ENCODE data around the gene WSCD2. TPM values are rescaled to one million over a fixed set of nuclear protein-coding genes. Genes with fewer than 3 reads are reported as not detected.

Gene WSCD2
- total RNA-seq, 1 experiment from 2014 or later = not detected

DNA sequence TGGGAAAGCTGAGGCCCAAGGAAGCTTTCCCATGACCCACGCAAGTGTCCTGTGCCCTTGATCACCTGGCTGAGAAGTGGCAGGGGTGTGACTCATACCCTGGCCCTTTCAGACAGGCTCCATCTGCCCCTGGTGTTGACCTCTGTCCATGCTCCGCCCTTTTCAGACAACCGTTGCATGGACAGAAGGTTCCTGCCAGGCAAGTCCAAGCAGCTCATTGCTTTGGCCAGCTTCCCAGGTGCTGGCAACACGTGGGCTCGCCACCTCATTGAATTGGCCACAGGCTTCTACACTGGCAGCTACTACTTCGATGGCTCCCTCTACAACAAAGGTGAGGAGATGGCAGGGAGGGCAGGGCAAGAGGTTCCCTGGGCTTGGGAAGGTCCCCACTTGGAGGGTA, 103.5 kb downstream of the WSCD2 start:
- DNase-seq (ENCODE audit: low read depth) = peak; percentile 10

DNA sequence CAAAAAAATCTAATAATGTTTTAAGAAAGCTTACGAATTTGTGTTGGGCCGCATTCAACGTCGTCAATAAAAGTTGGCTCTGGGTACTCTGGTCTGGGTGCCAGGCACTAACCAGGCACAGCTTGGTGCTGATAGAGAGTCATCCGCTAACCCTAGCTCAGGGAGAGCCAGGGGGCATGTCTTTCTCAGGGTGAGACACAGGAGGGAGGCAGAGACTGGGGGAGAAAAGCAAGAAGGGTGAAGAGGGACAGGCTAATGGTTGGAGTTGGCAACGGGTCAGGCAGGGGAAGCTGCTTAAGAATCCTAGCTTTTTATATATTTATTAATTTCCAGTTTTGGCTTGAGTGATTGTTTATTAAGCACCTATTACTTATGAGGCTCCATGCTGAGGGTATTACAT, 105.1 kb downstream of the WSCD2 start:
- DNase-seq (ENCODE audit: low read depth) = peak; percentile 16

DNA sequence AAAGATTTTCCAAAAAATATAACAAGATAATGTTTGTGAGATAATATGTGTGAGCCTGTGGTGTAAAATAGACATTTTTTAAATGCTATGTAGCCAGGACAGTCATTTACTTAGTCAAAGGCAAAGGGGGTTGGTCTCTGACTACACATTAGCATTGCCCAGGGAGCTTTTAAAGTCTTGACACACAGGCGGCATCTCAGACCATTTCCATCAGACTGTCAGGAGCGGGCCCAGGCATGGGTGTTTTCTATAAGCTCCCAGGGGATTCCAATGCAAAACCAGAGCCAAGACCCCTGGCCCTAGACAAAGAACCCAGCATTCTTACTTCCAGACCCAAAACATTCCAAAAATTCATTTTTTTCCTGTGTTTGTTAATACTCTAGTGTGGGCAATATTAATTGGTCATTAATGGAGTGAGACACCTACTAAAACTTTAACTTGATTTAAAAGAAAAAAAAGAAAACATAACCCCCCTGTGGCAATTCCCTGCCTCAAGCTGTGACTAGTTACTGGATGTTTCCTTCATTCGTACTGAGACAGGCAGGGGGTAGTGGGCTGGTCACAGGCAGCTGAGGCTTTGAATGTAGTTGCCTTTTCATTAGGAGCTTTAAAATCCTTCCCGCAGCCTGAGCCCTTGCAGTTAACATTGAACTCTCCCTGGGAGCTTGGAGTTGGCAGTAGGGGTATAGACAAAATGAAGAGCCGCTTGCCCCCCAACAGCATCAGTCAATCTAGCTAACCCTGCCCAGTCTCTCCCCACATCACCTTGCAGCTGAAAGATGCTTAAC, 106.3 kb downstream of the WSCD2 start:
- DNase-seq (ENCODE audit: low read depth) = no peak

DNA sequence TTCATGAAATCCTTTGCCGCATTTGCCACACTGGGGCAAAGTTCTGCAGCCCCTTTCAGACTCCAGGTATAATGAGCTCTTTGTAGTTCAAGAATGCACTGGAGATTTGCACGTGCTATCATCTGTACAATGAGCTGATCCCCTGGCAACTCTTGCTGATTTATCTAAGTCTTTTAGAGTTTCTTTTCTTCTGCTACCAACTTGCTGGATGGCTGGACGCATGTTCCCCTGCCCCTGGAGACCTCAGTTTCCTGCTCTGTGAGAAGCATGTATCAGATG, 106.8 kb downstream of the WSCD2 start:
- no peak for DNase-seq (ENCODE audit: low read depth)

DNA sequence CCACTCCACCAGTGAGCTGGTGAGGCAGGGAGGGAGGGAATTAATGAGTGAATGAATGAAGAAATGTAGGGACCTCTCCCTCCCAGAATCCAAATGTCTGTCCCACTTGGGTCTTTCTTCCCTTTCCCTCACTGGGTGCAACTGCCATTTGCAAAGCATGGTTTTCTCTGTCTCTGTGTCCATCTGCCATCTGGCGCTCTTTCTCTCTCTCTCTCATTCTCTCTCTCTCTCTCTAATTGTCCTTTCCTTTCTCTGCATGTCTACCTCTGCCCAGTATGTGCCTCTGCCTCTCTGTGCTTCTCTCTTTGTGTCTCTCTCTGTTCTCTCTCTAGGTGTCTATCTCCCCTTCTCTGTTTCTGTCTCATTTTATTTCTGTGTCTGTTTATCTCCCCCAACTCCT, 107.3 kb downstream of the WSCD2 start:
- DNase-seq (ENCODE audit: low read depth) = no peak

DNA sequence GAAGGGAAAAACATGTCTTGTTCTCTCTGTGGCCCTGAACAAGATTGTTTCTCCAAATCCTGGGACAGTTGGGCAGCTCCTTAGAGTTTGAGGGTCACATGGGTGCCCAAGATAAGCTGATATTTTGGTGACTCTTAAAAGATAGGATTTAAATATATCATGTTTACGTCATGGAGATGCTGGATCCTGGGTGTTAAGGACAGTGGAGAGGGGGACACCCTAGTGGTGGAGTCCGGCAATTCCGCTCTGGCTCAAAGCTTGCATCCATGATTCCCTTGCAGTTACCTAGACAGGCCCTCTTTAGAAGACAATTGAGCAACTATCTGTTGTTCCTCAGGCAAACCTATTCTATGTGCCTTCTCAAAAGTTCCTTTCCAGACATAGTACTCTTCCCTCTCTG, 108.2 kb downstream of the WSCD2 start:
- DNase-seq (ENCODE audit: low read depth) = no peak

DNA sequence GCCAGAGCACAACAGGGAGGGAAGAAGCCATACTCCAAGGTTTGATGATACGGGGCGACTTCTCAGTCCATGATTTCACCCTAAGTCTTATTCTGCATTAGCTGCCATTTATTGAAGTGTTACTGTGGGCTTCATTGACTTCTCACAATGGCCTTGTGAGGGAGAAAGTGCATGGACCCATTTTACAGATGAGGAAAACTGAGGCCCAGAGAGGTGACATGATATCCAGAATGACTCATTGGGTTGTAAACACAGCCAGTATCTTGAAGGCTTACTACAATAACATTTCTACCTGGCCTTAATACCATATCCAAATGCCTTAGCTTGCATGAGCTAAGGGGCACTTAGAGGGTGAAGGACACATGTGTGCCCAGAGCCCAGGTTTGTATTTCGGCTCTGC, 109.4 kb downstream of the WSCD2 start:
- no peak for DNase-seq (ENCODE audit: low read depth)

DNA sequence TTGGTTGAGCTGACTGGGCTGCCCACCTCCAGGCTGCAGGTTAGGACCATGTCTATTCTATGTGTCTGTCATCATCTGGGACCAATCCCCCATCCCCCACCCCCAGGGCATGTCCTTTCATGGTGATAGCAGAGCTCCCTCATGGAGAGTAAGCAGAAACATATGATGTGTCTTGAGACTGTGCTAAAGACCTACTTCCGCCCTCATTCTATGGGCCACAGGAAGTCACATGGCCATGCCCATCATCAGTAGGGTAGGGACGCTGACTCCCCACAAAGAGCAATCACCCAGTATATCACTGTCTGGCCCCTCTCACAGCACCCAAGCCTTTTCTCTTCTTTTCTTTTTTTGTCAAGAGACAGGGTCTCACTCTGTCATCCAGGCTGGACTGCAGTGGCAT, 110.3 kb downstream of the WSCD2 start:
- no peak for DNase-seq (ENCODE audit: low read depth)

DNA sequence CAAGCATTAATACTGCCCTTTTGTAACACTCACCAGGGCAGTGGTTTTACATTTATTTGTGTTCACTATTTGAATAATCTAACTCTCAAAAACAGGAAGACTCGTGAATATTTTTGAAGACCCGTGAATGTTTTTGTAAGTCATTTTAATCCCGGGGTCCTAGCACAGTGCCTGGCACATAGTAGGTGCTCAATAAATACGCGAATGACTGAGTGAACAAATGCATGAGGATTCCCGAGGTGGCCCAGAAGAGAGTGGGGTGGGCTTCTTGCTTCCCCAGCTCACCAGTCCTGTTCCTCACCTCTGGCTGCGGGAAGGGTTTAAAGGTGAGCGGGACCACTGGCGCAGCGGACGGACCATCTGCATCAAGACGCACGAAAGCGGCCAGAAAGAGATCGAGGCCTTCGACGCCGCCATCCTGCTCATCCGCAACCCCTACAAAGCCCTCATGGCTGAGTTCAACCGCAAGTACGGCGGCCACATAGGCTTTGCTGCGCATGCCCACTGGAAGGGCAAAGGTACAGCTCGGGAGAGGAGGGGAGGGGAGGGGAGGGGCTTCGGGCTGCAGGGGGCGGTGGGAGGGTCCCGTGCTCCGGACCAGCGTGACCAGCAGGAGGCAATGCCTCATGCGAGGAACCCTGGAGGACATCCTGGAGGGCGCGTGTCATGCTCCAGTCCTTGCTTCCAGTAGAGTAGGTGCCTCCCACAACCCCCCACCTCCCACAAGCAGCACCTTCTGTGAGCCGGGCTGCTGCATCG, 111.1 kb downstream of the WSCD2 start:
- DNase-seq (ENCODE audit: low read depth) = no peak

DNA sequence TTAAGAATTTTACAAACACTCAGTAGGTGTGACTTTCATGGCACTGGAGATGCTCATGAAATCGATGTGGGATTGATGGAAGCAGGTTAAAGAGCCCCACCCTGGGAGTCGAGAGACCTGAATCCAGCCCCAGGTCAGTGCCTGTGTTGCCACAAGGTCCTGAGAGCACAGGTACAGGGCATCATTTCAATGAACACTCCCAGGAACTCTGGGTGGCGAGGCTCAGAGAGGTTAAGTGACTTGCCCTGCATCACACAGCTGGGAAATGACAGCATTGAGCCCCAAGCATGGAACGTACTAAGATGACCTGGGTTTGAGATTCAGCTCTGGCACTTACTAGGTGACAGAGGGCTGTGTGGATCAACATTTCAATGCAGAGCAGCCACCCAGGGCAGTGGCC, 111.8 kb downstream of the WSCD2 start:
- DNase-seq (ENCODE audit: low read depth) = no peak

DNA sequence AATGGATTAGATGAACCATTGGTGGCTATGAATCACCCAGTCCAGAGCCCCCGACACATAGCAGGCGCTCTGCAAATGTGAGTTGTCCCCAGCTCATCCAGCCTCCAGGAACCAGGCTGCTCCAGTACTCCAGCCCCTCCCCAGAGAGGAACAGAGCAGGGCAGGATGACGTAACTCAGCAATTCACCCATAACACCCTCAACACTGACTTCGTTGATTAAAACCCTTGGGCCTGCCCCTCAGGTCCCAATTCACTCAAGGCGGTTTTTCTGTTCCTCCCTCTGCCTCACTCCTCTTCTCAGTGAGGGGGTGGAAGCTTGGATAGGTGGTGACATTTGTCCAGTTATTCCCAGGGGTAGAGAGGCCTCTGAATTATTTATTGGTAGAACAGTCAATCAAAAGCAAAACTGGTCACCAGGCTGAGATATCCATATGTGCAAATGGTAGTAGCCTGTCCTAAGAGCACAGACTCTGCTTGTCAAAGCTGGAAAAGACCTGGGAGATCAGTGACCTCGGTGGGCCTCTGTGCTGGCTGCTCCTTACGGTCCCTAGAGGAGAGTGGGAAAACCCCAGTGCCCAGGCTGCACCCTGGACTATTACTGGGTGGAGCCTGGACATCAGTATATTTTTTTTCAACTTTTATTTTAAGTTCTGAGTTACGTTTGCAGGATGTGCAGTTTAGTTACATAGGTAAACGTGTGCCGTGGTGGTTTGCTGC, 113.1 kb downstream of the WSCD2 start:
- peak; percentile 8 for DNase-seq (ENCODE audit: low read depth)

DNA sequence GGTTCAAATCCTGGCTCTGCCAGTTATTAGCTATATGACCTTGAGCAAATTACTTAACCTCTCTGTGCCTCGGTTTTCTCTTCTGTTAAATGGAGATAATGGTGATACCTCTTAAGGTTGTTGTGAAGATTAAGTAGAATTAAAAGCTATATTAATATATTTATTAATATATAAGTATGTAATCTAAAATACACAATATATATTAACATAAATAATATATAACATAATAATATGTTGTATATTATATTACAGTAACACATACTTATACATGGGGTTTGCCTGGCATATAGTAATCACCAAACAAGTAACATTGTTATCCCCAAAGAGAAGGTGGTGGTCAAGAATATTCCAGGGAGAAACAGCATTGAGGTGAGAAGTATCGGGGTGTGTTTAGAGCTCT, 118.0 kb downstream of the WSCD2 start:
- DNase-seq (ENCODE audit: low read depth) = no peak

DNA sequence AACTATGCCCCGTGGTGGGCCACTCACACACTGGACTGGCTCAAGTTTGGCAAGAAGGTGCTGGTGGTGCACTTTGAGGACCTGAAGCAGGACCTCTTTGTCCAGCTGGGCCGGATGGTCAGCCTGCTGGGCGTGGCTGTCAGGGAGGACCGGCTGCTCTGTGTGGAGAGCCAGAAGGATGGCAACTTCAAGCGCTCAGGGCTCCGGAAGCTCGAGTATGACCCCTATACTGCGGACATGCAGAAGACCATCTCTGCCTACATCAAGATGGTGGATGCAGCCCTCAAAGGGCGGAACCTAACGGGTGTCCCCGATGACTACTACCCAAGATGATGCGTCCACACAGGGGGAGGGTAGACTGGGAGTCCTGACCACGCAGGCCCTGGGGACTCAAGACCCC, 118.9 kb downstream of the WSCD2 start:
- no peak for DNase-seq (ENCODE audit: low read depth)

DNA sequence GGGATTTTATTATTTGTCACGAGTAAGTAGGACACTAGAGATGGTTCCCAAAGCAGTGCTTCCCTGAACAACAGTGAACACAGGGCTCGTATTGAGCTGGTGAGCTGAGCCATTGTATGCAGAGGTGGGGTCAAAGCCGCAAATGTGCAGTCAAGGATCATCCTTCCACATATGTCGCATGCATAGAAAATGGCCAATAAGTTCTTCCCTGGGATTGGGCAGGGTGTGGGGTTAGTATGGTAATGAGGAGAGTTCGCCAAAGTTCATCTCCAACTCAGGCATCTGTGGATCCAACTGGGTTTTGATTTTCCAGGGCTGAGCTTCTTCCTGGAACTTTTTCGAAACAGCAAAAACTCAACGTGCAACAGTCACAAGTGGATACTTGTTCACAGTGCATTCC, 123.4 kb downstream of the WSCD2 start:
- no peak for DNase-seq (ENCODE audit: low read depth)

DNA sequence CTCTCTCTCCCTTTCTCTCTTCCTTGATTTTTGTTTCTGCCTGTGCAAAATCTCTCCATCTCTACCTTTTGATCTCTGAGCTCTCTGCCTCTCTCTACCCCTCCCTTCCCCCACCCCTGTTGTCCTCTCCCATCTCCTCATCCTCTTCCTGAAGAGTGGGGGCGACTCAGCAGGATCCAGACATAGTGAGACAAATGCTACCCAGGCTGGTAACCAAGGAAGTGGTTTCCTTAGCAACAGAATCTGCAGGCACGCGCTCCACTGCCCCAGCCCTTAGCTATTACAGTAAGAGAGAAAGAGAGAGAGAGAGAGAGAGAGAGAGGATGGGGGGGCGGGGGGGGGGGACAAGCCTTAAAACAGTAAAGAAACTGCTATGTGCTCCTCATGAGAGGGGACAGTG, 124.5 kb downstream of the WSCD2 start:
- no peak for DNase-seq (ENCODE audit: low read depth)

DNA sequence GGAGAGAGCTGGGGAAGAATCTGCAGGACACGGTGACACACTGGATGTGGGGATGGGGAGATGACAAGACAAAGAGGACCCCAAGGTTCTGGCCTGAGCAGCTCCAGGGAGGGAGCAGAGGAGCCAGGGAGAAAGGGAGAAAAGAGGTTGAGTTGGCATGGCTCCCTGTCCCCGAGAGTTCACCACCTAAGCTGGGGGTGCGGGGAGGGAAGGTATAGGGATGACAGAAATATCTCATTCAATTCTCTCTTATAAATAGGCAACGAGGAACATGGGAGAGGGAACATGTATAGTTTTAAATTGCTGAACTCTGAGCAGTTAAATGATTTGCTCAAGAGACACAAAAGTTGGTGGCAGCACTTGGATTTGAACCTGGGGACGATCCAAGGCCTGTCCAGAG, 124.9 kb downstream of the WSCD2 start:
- no peak for DNase-seq (ENCODE audit: low read depth)

DNA sequence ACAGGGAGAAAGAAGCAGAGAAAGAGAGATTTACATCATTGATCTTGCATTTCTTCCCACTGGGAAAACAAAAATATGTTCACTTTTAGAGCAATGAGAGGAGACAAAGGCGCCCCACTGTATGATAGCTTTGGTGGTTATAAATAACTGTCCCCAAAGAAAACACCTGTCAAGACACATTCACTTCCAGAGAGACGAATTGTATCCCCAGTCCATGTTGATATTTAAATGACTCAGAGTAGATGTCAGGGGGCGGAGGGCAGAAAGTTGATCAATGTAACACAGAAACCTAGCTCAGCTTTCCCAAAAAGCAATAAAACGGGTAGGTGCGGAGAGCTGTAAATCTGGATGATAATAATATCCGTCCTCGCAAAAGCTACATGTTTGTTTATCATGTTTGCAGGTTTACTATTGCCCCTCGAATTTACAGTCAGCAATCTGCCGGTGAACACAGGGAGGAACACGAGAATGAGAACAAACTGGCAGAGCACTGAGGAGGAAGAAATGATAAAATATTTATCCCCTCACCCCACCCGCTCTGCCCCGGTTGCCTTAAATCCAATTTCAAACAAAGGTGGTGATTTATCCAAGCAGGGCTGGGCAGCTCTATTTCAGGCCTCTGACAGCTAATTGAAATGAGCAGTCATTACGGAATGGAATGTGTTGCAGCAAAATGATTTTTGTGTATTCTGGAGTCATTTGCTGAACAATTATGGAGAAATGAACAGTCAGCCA, 125.6 kb downstream of the WSCD2 start:
- DNase-seq (ENCODE audit: low read depth) = no peak

DNA sequence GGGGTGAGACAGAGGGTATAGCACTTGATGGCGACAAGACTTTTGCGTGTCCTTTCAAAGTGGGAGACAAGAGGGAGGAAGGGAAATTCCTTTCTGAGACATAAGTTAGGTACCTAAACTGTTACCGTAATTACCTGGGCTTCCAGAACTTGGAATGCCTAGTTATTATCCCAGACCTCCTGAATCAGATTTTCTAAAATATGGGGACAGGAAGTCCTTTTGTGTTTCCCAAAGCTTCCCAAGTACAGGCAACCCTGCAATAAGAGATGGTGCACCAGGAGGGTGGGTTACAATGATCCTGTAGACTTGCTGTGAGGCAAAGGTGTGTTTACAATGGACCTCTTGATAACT, 126.1 kb downstream of the WSCD2 start:
- no peak for DNase-seq (ENCODE audit: low read depth)

DNA sequence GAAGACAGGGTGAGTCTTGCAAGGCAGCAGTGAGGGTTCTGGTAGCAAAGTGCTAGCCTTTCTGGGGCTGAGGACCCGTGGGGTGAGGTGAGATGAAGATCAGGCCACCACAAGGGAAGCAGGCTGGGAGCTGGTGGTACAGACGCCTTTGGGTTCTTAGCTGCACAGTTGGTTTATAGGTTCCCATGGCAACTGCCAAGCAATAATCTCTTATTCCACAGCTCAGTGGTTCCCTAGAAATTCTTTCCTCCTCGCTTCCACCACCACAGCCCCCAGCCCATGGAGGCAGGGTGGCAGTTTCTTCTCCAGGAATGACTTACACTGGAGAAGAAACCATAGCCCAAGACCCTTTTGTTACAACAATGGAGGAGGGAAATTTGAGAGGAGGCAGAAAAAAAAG, 127.9 kb downstream of the WSCD2 start:
- no peak for DNase-seq (ENCODE audit: low read depth)

DNA sequence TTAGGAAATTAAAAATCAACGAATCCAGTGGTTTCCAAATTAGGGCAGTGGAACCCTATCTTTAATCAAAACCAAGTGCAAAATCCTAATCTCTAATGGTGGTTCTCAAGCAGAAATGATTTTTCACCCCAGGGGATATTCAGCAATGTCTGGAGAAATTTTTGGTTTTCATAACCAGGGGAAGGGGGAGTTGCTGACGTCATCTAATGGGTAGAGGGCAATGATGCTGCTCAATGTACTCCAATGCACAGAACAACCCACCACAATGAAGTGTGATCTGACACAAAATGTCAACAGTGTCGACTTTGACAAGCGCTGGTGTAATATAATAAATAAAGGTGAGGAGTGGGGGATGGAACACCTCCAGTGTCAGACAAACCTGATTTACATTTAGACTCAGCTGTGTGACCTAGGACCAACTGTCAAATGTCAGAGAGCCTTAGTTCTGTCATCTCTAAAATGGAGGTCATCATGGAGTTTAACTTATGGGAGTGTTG, 128.6 kb downstream of the WSCD2 start:
- no peak for DNase-seq (ENCODE audit: low read depth)

DNA sequence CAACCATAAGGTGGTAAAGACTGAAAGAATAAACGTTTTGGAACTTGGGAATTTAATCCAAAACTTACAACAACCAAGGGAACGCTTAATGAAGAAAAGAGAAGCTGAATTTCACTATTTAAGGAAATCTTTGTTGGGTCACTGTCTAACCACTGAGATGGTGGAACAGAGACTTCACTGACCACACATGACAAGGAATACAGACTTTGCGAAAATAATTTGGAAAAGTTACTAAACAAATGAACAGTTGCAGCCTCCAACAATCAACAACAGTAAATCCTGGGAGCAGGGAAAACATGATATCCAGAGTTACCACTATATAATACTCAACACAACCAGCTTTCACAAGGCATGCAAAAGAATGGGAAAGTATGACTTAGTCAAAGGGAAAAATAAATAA, 131.0 kb downstream of the WSCD2 start:
- DNase-seq (ENCODE audit: low read depth) = no peak

DNA sequence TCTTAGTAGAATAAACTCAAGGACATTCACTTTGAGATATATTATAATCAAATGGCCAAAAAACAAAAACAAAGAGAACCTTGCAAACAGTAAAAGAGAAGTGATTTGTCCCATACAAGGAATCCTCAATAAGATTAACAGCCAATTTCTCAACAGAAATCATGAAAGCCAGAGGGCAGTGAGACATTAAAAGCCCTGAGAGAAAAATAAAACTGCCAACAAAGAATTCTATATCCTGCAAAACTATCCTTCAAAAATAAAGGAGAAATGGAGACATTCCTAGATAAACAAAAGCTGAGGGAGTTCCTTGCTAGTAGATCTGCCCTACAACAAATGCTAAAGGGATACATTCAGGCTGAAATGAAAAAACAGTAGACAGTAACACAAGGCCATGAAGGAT, 131.9 kb downstream of the WSCD2 start:
- DNase-seq (ENCODE audit: low read depth) = no peak
